ENCODE results near the gene PTCRA.
"Not testable (repeated sequence)": the region's sequence is repeated elsewhere in the genome, so short reads cannot be mapped to it uniquely, and the experiment has no call there.

PTCRA gene

DNA sequence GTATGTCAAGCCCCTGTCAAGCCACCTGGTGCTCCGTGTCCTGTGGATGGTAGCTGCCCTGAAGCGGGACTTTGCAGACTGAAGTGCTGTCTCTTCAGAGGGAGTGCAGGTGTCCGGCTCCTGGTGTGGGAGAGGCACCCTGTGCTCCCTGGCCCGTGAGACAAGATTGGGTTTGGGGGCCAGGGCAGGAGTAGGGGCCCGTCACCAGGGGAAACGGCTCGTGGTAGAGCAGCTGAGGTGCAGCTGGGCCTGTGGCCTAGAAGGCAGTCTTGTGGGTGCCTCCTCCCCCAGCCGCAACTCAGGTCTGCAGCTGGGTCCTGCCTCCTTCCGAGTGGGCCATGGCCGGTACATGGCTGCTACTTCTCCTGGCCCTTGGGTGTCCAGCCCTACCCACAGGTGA is at the start of gene PTCRA:
TSS of gene PTCRA (plus strand) at position 322 of the 400 bp plus-strand sequence. CDS start at position 339, 17 bp downstream.
- DNase-seq: no peak

GRCh38 chr6:42870145-42870936 is 45.5 kb upstream of the PTCRA start:
- DNase-seq: no peak

DNA sequence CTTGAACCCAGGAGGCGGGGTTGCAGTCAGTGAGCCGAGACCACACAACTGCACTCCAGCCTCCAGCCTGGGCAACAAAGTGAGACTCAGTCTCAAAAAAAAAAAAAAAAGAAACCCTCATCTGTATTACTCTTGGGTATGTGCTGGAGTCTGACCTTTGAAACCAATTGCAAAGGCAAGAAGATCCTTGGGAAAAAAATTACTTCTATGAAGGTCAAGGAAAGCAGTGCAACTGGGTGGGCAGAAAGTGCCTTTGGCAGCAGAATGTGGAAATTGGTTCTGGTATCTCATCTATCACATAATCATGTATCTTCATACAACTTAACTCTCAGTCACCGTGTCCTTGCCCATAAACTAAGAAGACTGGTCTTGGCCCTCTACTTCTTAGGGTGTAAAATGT is 44.1 kb upstream of the PTCRA start:
- DNase-seq: no peak

GRCh38 chr6:42873313-42873712 is 42.5 kb upstream of the PTCRA start:
- no peak for DNase-seq

GRCh38 chr6:42877695-42878094 is 38.2 kb upstream of the PTCRA start:
- DNase-seq: no peak

- peak; percentile 98 for DNase-seq
Measured at GRCh38 chr6:42879372-42880239, 36.2 kb upstream of the PTCRA start, which contains the start of gene RPL7L1. RPL7L1 (plus strand) TSS chr6:42879616; CDS start chr6:42879911, 295 bp downstream.

- DNase-seq: not testable (repeated sequence)
Measured at GRCh38 chr6:42880240-42880817, 35.5 kb upstream of the PTCRA start.

DNA sequence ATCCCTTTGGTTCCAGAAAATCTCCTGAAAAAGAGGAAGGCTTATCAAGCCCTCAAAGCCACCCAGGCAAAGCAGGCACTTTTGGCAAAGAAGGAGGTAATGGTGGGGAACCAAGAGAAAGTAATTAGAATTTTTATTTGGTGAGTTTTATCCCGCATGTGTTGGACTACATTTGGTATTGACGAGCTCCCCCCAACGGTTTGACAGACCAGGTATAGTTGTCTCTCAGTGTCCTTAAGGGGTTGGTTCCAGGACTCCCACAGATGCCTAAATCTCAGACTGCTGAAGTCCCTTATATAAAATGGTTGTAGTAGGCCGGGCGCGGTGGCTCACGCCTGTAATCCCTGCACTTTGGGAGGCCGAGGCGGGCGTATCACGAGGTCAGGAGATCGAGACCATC is 35.0 kb upstream of the PTCRA start:
- not testable (repeated sequence) for DNase-seq

DNA sequence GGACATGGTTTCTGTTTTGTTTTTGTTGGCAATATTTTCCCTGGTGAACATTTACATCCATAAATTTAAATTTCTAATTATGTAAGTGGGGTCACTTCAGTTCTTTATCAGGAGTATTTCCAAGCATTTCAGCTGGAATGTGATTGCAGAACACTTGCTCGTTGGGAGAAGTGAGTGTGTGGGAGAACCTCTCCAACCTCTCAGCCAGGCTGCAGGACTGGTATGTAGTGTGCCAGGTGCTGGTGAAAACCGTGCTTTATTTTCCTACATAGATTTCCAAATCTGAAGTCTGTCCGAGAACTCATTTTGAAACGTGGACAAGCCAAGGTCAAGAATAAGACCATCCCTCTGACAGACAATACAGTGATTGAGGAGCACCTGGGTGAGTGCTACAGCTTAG is 30.2 kb upstream of the PTCRA start:
- no peak for DNase-seq

DNA sequence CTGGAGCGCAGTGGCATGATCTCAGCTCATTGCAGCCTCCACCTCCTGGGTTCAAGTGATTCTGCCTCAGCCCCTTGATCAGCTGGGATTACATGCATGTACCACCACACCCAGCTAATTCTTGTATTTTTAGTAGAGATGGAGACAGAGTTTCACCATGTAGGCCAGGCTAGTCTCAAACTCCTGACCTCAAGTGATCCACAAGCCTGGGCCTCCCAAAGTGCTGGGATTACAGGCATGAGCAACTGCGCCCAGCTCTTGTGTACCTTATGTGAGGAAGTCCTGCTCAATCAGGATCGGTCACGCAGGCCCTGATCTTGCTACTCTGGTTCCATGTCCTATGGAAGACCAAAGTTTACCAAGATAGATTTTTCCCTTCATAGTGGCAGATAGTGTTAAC is 27.7 kb upstream of the PTCRA start:
- not testable (repeated sequence) for DNase-seq

GRCh38 chr6:42889815-42890214 is 26.0 kb upstream of the PTCRA start:
- no peak for DNase-seq

DNA sequence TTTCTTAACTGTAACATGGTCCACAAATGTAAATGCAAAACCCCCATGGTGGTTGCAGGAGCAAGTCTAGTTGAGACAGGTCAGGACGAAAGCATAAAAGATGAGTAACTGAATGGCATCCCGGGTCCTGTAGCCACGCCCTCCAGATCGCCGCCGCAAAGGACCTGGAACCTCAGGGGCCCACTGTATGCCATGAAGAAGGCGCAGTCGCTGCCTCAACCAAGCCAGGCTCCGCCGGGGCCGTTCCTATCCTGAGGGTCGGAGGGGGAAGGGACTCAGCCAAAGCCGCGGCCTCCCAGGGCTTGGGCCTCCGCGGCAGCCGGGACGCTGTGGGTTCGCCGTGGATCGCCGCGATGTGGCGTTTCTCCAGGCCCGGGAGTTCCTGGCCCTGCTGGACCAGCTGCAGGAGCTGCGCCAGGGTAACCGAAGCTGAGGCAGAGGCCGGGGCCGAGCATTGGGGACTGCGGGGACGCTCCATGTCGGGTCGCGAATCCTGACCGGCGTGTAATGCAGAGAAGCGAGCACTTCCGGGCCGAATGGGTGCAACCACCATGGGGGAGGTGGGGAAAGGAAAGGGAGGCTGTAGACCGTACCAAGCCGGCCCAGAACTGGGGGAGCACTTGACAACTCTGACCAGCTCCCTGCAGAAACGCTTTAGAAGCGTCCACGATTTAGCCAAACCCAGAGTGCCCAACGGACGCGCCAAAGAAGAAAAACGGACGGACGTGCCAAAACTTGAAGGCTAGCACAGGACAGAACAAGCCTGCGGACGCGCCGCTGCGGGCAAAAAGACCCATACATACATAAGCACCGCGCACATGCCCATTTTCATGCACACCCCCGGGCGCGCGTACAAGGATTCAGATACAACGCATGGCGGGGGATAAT is 25.3 kb upstream of the PTCRA start:
- DNase-seq: peak; percentile 97

- DNase-seq: no peak
Measured at GRCh38 chr6:42891199-42891722, 24.6 kb upstream of the PTCRA start.

GRCh38 chr6:42894041-42894828 is 21.6 kb upstream of the PTCRA start:
- not testable (repeated sequence) for DNase-seq

DNA sequence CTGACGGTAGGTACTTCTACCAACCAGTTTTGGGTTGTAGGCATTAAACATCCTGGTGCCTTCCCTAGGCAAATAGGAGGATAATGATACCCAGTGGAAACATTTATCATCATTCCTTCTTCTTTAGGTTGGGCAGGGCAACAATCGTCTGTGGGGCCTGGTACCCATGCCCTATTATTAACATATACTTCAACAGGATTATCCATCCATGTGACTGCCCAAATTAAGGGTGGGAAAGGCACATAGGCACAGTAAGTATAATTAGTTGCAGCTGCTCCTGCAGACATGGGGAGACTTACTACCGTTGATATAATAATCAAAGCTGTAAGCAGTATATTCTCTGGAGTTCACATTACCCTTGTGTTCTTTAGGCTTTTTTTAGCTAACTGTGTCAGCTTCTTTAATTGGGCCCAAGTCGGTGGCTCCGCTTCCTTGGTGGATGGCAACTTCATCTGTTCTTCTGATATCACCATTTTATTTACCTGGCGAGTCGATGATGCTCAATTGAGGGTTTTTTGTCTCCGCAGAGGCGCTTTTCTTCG is 19.6 kb upstream of the PTCRA start:
- no peak for DNase-seq

GRCh38 chr6:42898891-42899361 is 16.9 kb upstream of the PTCRA start:
- DNase-seq: peak; percentile 76

- DNase-seq: no peak
Measured at GRCh38 chr6:42899871-42900270, 16.0 kb upstream of the PTCRA start.

GRCh38 chr6:42901538-42901957 is 14.3 kb upstream of the PTCRA start:
- peak; percentile 82 for DNase-seq

- not testable (repeated sequence) for DNase-seq
Measured at GRCh38 chr6:42902429-42903263, 13.2 kb upstream of the PTCRA start.

GRCh38 chr6:42904467-42904866 is 11.4 kb upstream of the PTCRA start:
- DNase-seq: no peak
